Brain pericyte (primary cell): Measurements from ENCODE around the gene STAB2.
"Not testable (repeated sequence)": the region's sequence is repeated elsewhere in the genome, so short reads cannot be mapped to it uniquely, and the experiment has no call there.

Experiments used
- DNase-seq: peaks from one replicate; pipeline ENCODE4 v3.0.0-alpha.2; 2012; ENCODE audit warnings: low read depth, low spot score

STAB2 gene

GRCh38 chr12:103805655-103806360 is 218.7 kb downstream of the STAB2 start:
- DNase-seq, result no peak

- no peak for DNase-seq
Measured at GRCh38 chr12:103806803-103807202, 219.7 kb downstream of the STAB2 start.

- DNase-seq, result no peak
Measured at GRCh38 chr12:103807561-103808238, 220.6 kb downstream of the STAB2 start.

GRCh38 chr12:103808239-103808880 is 221.3 kb downstream of the STAB2 start:
- DNase-seq, result no peak

- no peak for DNase-seq
Measured at GRCh38 chr12:103809154-103809553, 222.1 kb downstream of the STAB2 start.

GRCh38 chr12:103809639-103810038 is 222.6 kb downstream of the STAB2 start:
- not testable (repeated sequence) for DNase-seq

GRCh38 chr12:103810111-103810510 is 223.0 kb downstream of the STAB2 start:
- DNase-seq, result no peak

GRCh38 chr12:103811791-103812190 is 224.7 kb downstream of the STAB2 start:
- no peak for DNase-seq

GRCh38 chr12:103812789-103813188 is 225.7 kb downstream of the STAB2 start:
- DNase-seq, result no peak

- no peak for DNase-seq
Measured at GRCh38 chr12:103813426-103813825, 226.4 kb downstream of the STAB2 start.

- DNase-seq, result no peak
Measured at GRCh38 chr12:103813949-103814348, 226.9 kb downstream of the STAB2 start.

- no peak for DNase-seq
Measured at GRCh38 chr12:103814436-103814835, 227.4 kb downstream of the STAB2 start.
